ENCODE results near the gene SLC45A3.
"Not testable (repeated sequence)": the region's sequence is repeated elsewhere in the genome, so short reads cannot be mapped to it uniquely, and the experiment has no call there.

The SLC45A3 gene

DNA sequence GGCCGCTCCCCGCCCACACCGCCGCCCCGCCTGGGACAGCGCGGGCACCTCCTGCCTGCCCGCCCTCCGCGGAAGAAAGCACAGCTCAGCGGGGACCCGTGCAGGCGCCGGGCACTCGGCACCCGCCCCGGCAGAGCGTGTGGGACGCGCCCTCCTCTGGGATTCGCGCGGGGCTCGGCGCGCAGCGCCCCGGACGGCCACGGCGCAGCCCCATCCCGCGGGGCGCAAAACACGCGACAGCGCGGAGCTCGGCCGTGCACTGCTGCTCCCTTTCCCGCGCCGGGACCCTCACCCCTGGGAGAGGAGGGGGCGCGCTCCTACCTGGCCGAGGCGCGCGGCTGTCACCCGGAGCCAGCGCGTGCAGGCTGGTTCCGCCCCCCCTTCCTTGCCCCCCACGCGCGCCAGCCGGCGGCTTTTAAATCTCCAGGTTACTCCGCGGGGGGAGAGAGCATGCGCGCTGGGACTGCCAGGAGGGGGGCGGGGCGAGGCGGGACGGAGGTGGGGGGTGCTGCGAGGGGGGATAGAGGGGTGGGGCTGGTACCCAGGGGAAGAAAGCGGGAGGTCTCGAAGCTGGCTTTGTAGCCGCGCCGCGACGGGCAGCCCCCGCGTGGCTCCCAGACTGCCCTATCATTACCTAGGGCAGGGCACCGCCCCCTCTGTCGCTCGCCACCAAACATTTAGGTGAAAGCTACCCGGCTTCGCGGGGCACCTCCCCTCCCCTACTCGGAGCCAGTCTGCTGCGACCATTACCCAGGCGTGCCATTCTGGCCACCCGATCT is at the start of gene SLC45A3:
TSS of gene SLC45A3 (minus strand) at position 437 of the 779 bp plus-strand sequence. CDS start 15,853 bp downstream, outside the sequence.
- DNase-seq = peak; percentile 57

DNA sequence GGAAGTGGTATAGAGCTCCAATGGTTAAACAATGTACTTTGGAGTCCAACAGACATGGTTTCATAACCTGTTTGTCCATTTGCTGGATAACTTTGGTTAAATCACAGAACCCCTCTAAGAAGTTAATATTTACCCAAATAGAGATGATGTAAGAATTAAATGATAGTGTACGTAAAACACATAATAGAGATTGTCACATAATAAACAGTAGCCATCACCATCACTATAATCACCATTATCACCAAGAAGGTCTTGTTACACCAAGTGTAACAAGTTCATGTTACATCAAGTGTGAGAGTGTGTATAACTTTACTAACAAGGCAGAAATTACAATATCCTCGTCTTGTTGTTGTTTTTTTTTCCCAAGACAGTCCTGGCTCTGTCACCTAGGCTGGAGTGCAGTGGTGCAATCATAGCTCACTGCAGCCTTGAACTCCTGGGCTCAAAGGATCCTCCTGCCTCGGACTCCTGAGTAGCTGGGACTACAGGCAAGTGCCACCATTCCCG is 46.4 kb upstream of the SLC45A3 start:
- no peak for DNase-seq

DNA sequence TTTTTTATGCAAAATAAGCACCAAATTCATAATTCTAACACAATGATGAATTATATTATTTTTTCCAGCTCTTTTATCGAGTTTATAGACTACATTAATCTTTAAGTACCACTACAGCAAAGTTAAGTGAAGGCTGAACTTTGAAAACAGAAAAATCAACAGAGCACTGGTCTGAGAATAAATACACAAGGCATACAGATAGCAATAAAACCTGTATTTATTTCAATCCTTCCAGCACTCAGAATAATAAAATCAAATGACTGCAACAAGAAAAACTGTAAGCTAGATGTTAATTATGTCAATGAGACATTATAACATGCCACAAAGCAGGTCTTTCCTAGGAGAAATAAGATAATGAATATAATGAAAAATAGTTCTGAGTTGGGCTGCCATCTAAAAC is 45.2 kb upstream of the SLC45A3 start:
- no peak for DNase-seq

GRCh38 chr1:205720740-205721139 is 40.4 kb upstream of the SLC45A3 start:
- not testable (repeated sequence) for DNase-seq

GRCh38 chr1:205719762-205720161 is 39.5 kb upstream of the SLC45A3 start:
- DNase-seq = no peak

DNA sequence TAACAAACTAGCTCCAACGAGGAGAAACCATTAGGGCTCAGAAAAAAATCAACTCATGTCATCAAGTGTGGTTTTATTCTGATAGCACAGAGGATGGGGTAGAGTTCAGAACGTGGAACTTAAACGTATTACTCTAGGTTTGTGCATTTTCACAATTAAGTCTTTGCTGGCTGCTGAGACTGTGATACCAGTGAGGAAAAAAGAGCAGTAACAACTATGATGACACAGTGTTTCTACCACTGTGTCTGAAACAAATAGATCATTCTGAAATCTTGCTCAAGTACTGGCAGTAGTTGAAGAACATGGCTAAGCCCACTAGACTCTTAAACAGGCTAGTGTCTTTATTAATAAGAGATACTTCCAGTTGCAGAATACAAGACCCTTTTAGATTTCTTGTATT is 38.7 kb upstream of the SLC45A3 start:
- no peak for DNase-seq

DNA sequence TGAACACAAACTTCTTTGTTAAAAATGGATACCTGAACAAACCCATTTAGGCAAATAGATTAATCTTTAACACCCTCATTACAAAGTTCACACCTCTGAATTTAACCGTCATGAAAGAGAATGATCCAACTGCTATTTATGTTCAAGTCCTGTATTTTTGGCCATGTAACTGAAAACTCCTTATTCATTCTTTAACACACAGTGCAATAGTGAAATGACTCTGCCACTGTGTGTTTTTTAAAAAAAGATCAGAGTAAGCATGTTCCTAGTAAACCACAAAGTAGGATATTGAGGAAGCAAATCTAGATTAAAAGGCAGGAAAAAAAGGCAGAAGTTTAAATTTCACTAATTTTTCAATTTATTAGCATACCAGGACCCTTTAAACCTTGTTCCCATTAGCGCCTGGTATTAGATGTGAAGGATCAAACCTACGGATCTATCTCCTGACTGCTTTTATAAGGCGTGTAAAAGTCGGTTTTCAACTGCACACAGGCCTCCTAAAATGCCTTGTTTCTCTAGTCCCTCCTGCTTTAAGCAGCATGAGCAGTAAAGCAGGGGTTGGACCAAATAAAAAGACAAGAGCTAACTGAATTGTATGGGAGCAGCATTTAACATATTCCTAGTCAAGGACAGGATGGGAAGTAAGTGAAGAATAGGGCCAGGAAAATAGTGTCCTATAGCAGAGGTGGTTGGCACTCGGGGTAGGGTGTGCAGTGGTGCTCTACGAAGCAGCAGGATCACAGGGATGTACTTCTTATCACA is 36.2 kb upstream of the SLC45A3 start:
- no peak for DNase-seq

DNA sequence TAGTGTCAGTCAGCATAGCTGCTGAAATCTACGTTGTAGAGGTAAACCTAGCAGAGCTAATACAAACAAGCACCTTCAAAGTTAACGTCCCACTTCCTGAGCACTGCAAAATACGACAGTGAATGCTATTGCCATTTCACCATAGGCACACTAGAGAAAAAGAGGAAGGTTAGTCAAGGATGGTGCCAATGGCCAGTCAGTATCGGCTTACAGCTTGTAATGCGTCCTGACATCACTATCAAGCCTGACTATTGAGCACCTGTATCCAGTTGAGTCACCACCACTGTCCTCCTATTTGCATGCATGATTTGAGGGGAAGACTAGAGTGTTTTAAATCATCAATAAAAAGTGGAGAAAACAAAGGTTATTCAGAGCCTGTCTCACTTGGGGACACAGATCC is 35.3 kb upstream of the SLC45A3 start:
- DNase-seq = no peak

DNA sequence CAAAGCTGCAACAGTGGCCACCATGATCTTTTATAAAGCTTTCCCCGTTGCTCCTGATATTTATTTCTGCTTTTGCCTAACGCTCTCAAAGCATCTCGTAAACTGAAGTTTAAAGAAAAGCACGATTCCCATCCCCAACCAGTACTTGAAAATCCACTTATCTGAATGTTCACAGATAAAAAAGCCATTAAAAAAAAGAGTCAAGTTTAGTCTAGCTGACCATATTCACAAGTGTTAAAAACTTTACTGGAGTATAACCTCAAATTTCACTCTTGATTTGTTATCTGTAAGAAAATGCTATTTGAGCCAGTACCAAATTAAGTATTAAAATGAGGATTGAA is 34.6 kb upstream of the SLC45A3 start:
- DNase-seq = no peak

GRCh38 chr1:205714190-205714905 is 34.0 kb upstream of the SLC45A3 start:
- DNase-seq = peak; percentile 44

DNA sequence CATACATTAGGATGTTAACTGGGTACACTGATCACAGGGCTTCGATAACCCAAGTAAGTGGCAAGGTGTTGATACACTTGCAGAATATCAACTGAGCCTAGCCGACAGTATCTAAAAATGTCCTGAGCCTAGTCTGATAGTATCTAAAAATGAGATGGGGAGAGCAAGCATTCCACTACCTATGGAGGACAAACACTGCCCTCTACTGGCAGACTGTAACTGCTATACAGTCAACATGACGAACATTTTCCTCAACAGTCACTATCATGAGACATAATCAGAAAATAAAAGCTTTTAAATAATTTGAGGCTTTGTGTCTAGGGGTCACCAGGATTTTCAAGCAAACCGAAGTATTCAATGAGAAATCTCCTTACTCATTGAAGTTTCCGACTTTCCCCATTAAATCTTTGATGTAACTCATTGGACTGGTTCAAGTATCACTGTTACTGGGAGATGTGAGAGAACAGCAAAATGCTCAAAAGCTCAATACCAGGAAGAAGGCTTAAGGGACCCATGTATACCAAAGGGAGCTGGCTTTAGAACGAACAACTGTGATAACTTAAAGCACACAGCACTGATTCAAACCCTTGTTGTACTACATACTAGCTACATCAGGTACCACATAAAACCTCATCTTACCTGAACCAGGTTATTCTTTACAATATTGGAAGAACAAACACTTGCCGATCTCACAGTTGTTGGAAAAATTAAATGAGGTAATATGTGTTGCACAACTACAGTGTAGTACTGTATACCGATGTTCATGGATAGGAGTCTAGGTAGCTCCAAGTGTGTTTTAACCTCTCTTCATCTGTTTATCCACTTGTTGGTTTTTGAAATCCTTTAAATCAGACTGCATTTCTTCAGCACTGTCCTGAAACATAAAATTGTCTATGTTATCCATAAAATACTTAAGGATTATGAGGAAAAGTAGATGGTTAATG is 31.1 kb upstream of the SLC45A3 start:
- peak; percentile 68 for DNase-seq

GRCh38 chr1:205710201-205711062 is 30.1 kb upstream of the SLC45A3 start:
- DNase-seq = no peak

GRCh38 chr1:205709640-205710039 is 29.3 kb upstream of the SLC45A3 start:
- no peak for DNase-seq

GRCh38 chr1:205709059-205709398 is 28.7 kb upstream of the SLC45A3 start:
- DNase-seq = no peak

DNA sequence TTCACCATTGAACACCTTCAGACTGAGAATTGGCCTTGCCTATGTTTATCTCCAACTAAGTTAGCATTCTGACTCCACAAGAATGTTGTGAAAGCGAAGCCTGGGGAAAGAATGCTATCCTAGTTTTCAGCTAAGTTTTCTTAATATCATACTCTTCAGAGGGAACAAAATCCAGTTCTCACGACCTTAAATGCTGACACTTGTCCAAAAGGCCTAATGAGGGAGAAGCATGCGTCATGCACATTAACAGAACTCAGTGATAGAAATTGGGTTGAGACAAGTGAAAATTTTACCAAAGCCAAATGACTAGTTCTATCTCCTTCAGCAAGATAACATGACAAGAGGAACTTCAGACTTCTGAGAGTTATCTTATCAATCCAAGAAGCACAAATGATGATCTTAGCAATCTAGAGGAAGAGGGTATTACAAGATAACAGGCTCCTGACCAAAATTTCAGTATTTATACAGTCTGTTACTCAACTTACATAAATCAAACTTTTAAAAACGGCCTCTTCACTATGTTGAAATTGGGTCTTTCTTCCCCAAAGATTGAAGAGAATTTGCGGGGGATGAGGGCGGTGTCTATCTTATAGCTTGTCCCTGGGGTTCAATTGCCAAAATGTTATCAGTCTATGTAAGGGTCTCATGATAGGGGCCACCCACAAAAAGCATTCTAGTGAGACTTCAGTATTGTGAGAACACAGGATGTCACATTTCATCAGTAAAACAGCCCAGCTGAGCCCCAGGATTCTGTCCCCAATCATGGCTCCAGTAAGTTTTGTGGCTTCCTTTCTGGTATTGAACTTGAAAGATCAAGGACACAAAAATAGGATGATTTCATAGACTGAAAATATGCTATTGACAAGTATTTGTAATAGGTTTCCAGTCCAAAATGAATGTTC is 26.5 kb upstream of the SLC45A3 start:
- no peak for DNase-seq

GRCh38 chr1:205704903-205705302 is 24.6 kb upstream of the SLC45A3 start:
- DNase-seq = no peak

DNA sequence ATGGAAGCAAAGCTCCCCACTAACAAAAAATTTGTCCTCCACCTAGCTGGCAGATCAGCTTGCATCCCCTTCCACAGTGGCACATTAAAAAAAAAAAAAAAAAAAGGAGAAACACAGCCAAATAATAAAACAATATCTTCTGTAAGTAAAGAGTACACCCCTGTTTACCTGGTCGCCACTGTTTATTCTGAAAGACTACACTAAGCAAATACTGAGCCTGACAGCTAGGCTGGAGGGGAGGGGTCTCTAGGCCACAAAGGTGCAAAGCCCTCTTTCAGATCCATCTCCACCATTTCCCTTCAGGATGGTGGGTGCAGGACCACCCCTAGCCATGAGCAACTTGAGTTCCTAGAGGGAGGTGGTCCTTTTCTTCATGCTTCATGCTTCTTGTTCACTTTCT is 22.8 kb upstream of the SLC45A3 start:
- no peak for DNase-seq

GRCh38 chr1:205701891-205702290 is 21.6 kb upstream of the SLC45A3 start:
- no peak for DNase-seq

- DNase-seq = no peak
Observed at GRCh38 chr1:205701420-205701819, 21.1 kb upstream of the SLC45A3 start.

- DNase-seq = no peak
Observed at GRCh38 chr1:205700865-205701401, 20.6 kb upstream of the SLC45A3 start.
